Thyroid gland (tissue), 4 donors: ENCODE measurements around the gene HDDC3. TPM values are rescaled to one million over a fixed set of nuclear protein-coding genes. Genes with fewer than 3 reads are reported as not detected.
"Not testable (repeated sequence)": the region's sequence is repeated elsewhere in the genome, so short reads cannot be mapped to it uniquely, and the experiment has no call there.

ENCODE experiments used
- DNase-seq, 2 donors: peaks; one replicate each; pipeline ENCODE4 v3.0.0-alpha.2; 2019
- H3K27ac ChIP-seq, 3 donors: fragments of 200-600 bp; sonication (generic); 1 replicate in 2 of 3; 2 replicates in 1 of 3; pipeline ENCODE4 v1.5.1; 2016 to 2019; ENCODE audit warnings: mild to moderate bottlenecking in 1 of 3, moderate library complexity in 1 of 3
- H3K27me3 ChIP-seq: fragments of 200-600 bp; sonication (generic); one replicate; pipeline ENCODE4 v1.5.1; 2019
- H3K36me3 ChIP-seq, 2 donors: fragments of 200-600 bp; sonication (generic); one replicate each; pipeline ENCODE4 v1.5.1; 2016 to 2019
- H3K4me1 ChIP-seq, 2 donors: fragments of 200-600 bp; sonication (generic); one replicate each; pipeline ENCODE4 v1.5.1; 2017 to 2019
- H3K4me3 ChIP-seq, 3 donors: fragments of 200-600 bp; sonication (generic); replicated peaks in 1 of 3; 1 replicate in 2 of 3; 2 replicates in 1 of 3; pipeline ENCODE4 v1.5.1; 2016; ENCODE audit warnings: mild to moderate bottlenecking in 1 of 3
- H3K9me3 ChIP-seq: fragments of 200-600 bp; sonication (generic); one replicate; pipeline ENCODE4 v1.5.1; 2017
- CTCF ChIP-seq, 6 experiments: fragments of 200-600 bp in 3 of 6; fragments of 450-650 bp in 3 of 6; sonication (generic) in 3 of 6; IDR thresholded peaks; one replicate each; pipeline ENCODE4 v1.5.1; 2016 to 2019; ENCODE audit warnings: antibody characterized with exemption in 6 of 6, mild to moderate bottlenecking in 2 of 6, inconsistent platforms in 1 of 6, moderate library complexity in 1 of 6
- POLR2A ChIP-seq, 2 donors: fragments of 450-650 bp; IDR thresholded peaks; one replicate each; pipeline ENCODE4 v1.6.1; 2017; ENCODE audit warnings: antibody characterized with exemption in 2 of 2, mild to moderate bottlenecking in 2 of 2, moderate library complexity in 1 of 2
- WGBS, 2 donors: methylation state at CpG; one replicate each; pipeline ENCODE4 v1.1.5; 2017; 5-methylcytosine and 5-hydroxymethylcytosine counted together
- intact Hi-C: fragments of 100-400 bp; cut with DNase I; formaldehyde crosslinking; loops from one replicate; pipeline ENCODE4 v1.15.1; 2023
- total RNA-seq, 4 donors: library from RNA; depleted of rRNA; stranded (reverse); fragments of >200 nt; gene quantifications; one replicate each; pipeline ENCODE4 v1.2.3, GENCODE V29; 2016

The HDDC3 gene
- total RNA-seq, 4 donors from 2014 or later = 13.3 to 25.7 (median 18.0) TPM

GRCh38 chr15:90901175-90902039 is 30.9 kb downstream of the HDDC3 start:
- DNase-seq = no peak
- 65 to 66% methylated on average over 14 of the region's 14 CpGs for WGBS, 2 donors
- TF ChIP-seq POLR2A (IDR thresholded peaks at IDR 0.05) = no peak
- TF ChIP-seq CTCF (IDR thresholded peaks at IDR 0.05) = no peak
- Histone ChIP-seq H3K36me3 (peaks cover 13 to 14% of the 10 kb centered on the region in 2 donors), H3K4me1 (peaks cover 12 to 15% of the 10 kb centered on the region in 2 donors), H3K27ac (peak overlapping the region; percentile 86 to 96 (median 90)), H3K4me3 (no peak overlapping the region), H3K9me3 (no peaks in the 10 kb centered on the region), H3K27me3 (no peaks in the 10 kb centered on the region)
- intact Hi-C loops = no loop called here

GRCh38 chr15:90897131-90897655 is 35.2 kb downstream of the HDDC3 start:
- H3K27me3 ChIP-seq, DNase-seq, intact Hi-C loops, H3K4me3 ChIP-seq, H3K4me1 ChIP-seq, H3K9me3 ChIP-seq, H3K27ac ChIP-seq: not testable (repeated sequence)
- 91 to 94% methylated on average over 14 of the region's 14 CpGs for WGBS, 2 donors
- H3K36me3 ChIP-seq = peaks cover 29 to 37% of the 10 kb centered on the region in 2 donors

DNA sequence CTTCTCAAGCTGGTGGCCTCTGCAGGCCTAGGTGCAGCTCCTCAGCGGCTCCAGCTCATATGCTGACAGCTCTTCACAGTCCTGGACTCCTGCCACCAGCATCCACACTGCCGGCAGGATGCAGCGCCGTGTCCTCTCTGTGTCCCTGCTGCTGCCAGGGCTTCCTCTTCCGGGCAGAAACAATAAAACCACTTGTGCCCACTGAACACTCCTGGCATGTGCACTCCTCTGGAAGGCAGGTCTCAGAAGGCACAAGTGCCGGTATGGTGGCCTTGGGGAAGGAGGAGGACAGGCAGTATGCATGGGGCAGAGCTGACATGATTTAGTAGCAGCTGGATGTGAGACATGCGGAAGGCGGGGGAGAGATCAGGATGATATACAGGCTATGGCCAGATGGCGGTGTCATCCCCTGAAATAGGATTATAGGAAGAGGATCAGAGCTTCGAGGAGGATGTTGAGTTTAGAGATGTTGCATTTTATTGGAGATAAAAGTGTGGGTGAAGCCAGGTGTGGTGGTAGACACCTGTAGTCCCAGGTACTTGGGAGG is 36.7 kb downstream of the HDDC3 start:
- H3K4me1 ChIP-seq = no peaks in the 10 kb centered on the region
- no peak overlapping the region for H3K27ac ChIP-seq
- H3K36me3 ChIP-seq = peaks cover 45 to 52% of the 10 kb centered on the region in 2 donors
- intact Hi-C loops = no loop called here
- 73 to 89% methylated on average over 8 to 9 of the region's 10 CpGs for WGBS, 2 donors
- TF ChIP-seq CTCF (IDR thresholded peaks at IDR 0.05) (no peak), POLR2A (IDR thresholded peaks at IDR 0.05) (no peak)
- no peak overlapping the region for H3K4me3 ChIP-seq
- DNase-seq = no peak
- H3K27me3 ChIP-seq = no peaks in the 10 kb centered on the region
- no peaks in the 10 kb centered on the region for H3K9me3 ChIP-seq

- Histone ChIP-seq H3K9me3 (no peaks in the 10 kb centered on the region), H3K4me3 (no peak overlapping the region), H3K4me1 (no peaks in the 10 kb centered on the region), H3K27me3 (no peaks in the 10 kb centered on the region), H3K36me3 (peaks cover 59 to 66% of the 10 kb centered on the region in 2 donors), H3K27ac (no peak overlapping the region)
- DNase-seq = no peak
- intact Hi-C loops = no loop called here
- TF ChIP-seq POLR2A (IDR thresholded peaks at IDR 0.05) (no peak), CTCF (IDR thresholded peaks at IDR 0.05) (no peak)
- WGBS, 2 donors = 95 to 98% methylated on average over 20 of the region's 33 CpGs
Measured at GRCh38 chr15:90893175-90894090, 38.9 kb downstream of the HDDC3 start.

DNA sequence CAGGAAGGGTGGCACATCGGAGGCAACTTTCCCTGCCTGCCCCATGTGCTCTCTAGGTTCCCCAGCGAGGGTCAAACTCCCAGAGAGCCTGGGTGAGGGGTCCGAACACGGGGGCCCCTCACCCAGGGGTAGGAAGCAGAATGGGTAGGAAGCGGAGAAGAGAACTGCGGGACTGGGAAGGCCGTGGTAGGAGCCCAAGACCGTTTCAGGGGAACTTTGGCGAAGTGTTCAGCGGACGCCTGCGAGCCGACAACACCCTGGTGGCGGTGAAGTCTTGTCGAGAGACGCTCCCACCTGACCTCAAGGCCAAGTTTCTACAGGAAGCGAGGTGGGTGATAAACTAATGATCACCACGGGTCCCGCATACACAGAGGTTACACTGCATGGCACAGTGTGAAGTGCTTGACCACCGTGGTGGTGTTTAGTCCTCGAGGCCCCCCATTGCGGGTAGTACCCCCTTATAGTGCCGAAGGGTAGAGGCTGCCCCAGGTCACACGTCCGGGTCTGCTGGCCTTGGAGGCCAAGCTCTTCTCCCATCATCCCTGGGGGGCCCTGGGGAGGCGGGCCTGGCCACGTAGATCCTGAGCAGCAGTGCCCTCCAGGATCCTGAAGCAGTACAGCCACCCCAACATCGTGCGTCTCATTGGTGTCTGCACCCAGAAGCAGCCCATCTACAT is 39.7 kb downstream of the HDDC3 start:
- no peak for DNase-seq
- H3K27ac ChIP-seq = no peak overlapping the region
- H3K27me3 ChIP-seq = no peaks in the 10 kb centered on the region
- H3K36me3 ChIP-seq = peaks cover 59 to 66% of the 10 kb centered on the region in 2 donors
- no peak for TF ChIP-seq CTCF (IDR thresholded peaks at IDR 0.05)
- TF ChIP-seq POLR2A (IDR thresholded peaks at IDR 0.05) = no peak
- WGBS, 2 donors = 92 to 94% methylated on average over 27 to 29 of the region's 29 CpGs
- no peaks in the 10 kb centered on the region for H3K9me3 ChIP-seq
- no peak overlapping the region for H3K4me3 ChIP-seq
- H3K4me1 ChIP-seq = no peaks in the 10 kb centered on the region
- intact Hi-C loops = no loop called here
